Measurements from ENCODE around the gene DOP1B.
"Not testable (repeated sequence)": the region's sequence is repeated elsewhere in the genome, so short reads cannot be mapped to it uniquely, and the experiment has no call there.

Gene DOP1B

DNA sequence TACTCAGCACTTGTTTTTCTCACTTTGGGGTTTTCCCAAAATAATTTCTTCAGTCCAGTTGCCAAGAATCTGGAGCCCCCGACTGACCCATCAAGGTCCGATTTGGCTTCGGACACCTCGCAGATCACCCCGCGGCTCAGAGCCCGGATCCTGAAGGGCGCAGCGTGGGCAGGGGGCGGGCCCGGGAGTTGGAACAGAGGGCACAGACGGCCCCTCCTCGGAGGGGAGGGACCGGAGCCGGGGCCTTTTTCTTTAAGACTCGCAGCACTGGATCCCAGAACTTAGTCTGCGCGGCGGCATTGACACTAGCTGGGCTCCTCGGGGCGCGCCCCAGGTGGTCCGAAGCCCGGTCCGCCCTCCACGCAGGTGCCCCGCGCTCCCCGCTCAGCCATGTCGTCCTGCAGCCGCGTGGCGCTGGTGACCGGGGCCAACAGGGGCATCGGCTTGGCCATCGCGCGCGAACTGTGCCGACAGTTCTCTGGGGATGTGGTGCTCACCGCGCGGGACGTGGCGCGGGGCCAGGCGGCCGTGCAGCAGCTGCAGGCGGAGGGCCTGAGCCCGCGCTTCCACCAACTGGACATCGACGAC, 21.7 kb upstream of the DOP1B start, which contains the start of gene CBR3:
TSS of gene CBR3 (plus strand) at position 277 of the 588 bp plus-strand sequence. CDS start at position 391, 114 bp downstream.
- peak; percentile 57 for DNase-seq (ENCODE audit: low spot score)

GRCh38 chr21:36135391-36136102, 21.1 kb upstream of the DOP1B start:
- peak; percentile 76 for DNase-seq (ENCODE audit: low spot score)

- not testable (repeated sequence) for DNase-seq (ENCODE audit: low spot score)
Observed at GRCh38 chr21:36139791-36140190, 16.8 kb upstream of the DOP1B start.

DNA sequence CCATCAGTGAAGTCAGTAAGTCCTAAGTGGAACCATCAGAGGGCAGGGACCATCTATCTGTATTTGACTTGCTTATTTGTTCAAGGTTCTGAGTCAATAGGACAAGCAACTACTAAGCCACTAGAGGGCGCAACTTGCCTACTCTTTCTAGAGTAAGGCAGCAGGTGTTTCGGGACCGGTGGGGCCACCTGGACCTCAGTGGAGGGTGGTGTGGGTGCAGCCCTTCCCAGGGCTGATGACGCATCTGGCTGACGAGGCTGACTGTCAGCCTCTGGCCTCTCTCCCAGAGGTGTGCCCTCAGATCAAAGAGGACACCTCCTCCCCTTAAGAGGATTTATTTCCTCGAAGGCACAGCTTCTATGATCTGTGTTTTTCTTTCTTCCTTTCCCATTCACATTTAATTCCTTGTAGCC, 15.1 kb upstream of the DOP1B start:
- DNase-seq (ENCODE audit: low spot score) = peak; percentile 81

DNA sequence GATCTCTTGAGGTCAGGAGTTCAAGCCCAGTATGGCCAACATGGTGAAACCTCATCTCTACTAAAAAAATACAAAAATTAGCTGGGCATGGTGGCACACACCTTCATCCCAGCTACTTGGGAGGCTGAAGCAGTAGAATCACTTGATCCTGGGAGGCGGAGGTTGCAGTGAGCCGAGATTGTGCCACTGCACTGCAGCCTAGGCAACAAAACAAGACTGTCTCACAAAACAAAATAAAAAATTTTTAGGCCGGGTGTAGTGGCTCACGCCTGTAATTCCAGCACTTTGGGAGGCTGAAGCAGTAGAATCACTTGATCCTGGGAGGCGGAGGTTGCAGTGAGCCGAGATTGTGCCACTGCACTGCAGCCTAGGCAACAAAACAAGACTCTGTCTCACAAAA, 12.4 kb upstream of the DOP1B start:
- DNase-seq (ENCODE audit: low spot score) = not testable (repeated sequence)

DNA sequence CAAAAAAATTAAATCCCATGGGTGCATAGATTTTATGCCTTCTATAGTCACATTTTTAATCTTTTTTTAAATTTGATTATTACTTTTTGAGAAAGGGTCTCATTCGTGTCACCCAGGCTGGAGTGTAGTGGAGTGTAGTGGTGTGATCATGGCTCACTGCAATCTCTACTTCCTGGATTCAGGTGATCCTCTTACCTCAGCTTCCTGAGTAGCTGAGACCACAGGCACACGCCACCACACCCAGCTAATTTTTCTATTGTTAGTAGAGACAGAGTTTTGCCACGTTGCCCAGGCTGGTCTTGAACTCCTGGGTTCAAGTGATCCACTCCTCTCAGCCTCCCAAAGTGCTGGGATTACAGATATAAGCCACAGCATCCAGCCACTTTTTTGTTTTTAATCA, 11.4 kb upstream of the DOP1B start:
- no peak for DNase-seq (ENCODE audit: low spot score)

- DNase-seq (ENCODE audit: low spot score) = no peak
Observed at GRCh38 chr21:36147911-36148310, 8.7 kb upstream of the DOP1B start.

GRCh38 chr21:36148886-36149285, 7.7 kb upstream of the DOP1B start:
- DNase-seq (ENCODE audit: low spot score) = no peak

- no peak for DNase-seq (ENCODE audit: low spot score)
Observed at GRCh38 chr21:36149788-36150711, 6.6 kb upstream of the DOP1B start.

- peak; percentile 59 for DNase-seq (ENCODE audit: low spot score)
Observed at GRCh38 chr21:36155603-36156338, 853 bp upstream of the DOP1B start.

- peak; percentile 100 for DNase-seq (ENCODE audit: low spot score)
Observed at GRCh38 chr21:36156339-36156814, 247 bp upstream of the DOP1B start.

GRCh38 chr21:36159356-36159921, 2.8 kb downstream of the DOP1B start:
- no peak for DNase-seq (ENCODE audit: low spot score)

GRCh38 chr21:36160850-36161178, 4.2 kb downstream of the DOP1B start:
- no peak for DNase-seq (ENCODE audit: low spot score)

DNA sequence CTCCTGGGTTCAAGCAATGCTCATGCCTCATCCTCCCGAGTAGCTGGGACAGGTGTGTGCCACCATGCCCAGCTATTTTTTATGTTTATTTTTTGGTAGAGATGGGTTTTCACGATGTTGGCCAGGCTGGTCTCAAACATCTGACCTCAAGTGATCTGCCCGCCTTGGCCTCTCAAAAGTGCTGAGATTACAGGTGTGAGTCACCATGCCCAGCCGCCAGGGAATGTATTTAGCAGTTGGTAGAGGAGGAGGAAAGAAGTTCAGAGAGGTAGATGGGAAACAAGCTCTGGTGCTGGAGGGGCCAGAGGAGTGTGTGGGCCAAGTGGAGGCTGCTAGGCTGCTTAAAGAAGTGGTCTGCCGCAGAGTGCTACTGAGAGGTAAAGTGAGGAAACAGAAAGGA, 6.0 kb downstream of the DOP1B start:
- no peak for DNase-seq (ENCODE audit: low spot score)

GRCh38 chr21:36163750-36164741, 7.4 kb downstream of the DOP1B start:
- DNase-seq (ENCODE audit: low spot score) = no peak

- DNase-seq (ENCODE audit: low spot score) = no peak
Observed at GRCh38 chr21:36165356-36165755, 8.7 kb downstream of the DOP1B start.

GRCh38 chr21:36166705-36167104, 10.1 kb downstream of the DOP1B start:
- DNase-seq (ENCODE audit: low spot score) = no peak

GRCh38 chr21:36167541-36167940, 10.9 kb downstream of the DOP1B start:
- DNase-seq (ENCODE audit: low spot score) = no peak

GRCh38 chr21:36169470-36170128, 13.0 kb downstream of the DOP1B start:
- DNase-seq (ENCODE audit: low spot score) = no peak

- DNase-seq (ENCODE audit: low spot score) = no peak
Observed at GRCh38 chr21:36170823-36171222, 14.2 kb downstream of the DOP1B start.
